Astrocyte (in vitro differentiated cells and primary cell): ENCODE data around the gene UHRF1.

Experiments
- CTCF ChIP-seq: IDR thresholded peaks from 2 replicates; pipeline ENCODE4 v1.5.1; 2011; ENCODE audit warnings: low read depth, mild to moderate bottlenecking, inconsistent platforms, low read length, moderate library complexity; ENCODE audit not compliant: insufficient read depth
- EZH2 ChIP-seq: IDR thresholded peaks from 2 replicates; pipeline ENCODE4 v1.6.1; 2012; ENCODE audit warnings: mild to moderate bottlenecking, low read length, inconsistent platforms; ENCODE audit not compliant: insufficient read depth

- TF ChIP-seq CTCF = no peak
- TF ChIP-seq EZH2 = no peak
Observed at GRCh38 chr19:4930664-4931063, 21.4 kb downstream of the UHRF1 start.
